Measurements from ENCODE around the gene B3GALNT2. TPM values are rescaled to one million over a fixed set of nuclear protein-coding genes. Genes with fewer than 3 reads are reported as not detected.

Gene B3GALNT2
- total RNA-seq, 1 donor, result 34.7 TPM

DNA sequence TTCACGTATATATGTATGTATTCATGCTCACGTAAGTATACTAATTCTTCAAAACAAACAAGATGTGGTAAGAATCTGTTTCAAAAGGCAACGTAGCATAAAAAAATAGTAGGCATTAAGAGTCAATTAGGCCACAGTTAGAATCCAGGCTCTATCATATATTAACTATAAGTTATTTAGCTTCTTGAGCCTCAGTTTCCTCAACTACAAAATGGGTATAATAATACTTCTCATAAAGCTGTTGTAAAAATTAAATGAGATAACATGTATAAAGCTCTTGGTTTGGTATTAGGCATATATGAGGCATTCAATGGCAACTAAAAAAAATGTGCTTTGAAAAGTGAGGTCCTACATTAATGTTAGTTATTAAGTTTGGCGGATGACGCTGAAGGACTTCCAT lies 9.2 kb downstream of the B3GALNT2 start:
- H3K79me2 ChIP-seq (ENCODE audit: insufficient read depth, low read length), result peaks cover 30% of the 10 kb centered on the region
- H3K27me3 ChIP-seq (ENCODE audit: insufficient read depth, low read length), result no peaks in the 10 kb centered on the region
- no peak overlapping the region for H3K4me3 ChIP-seq (ENCODE audit: insufficient read depth, low read length)
- no peaks in the 10 kb centered on the region for H4K20me1 ChIP-seq (ENCODE audit: insufficient read depth, low read length)
- TF ChIP-seq, protein P1, sequence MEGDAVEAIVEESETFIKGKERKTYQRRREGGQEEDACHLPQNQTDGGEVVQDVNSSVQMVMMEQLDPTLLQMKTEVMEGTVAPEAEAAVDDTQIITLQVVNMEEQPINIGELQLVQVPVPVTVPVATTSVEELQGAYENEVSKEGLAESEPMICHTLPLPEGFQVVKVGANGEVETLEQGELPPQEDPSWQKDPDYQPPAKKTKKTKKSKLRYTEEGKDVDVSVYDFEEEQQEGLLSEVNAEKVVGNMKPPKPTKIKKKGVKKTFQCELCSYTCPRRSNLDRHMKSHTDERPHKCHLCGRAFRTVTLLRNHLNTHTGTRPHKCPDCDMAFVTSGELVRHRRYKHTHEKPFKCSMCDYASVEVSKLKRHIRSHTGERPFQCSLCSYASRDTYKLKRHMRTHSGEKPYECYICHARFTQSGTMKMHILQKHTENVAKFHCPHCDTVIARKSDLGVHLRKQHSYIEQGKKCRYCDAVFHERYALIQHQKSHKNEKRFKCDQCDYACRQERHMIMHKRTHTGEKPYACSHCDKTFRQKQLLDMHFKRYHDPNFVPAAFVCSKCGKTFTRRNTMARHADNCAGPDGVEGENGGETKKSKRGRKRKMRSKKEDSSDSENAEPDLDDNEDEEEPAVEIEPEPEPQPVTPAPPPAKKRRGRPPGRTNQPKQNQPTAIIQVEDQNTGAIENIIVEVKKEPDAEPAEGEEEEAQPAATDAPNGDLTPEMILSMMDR (IDR thresholded peaks at IDR 0.05; ENCODE audit: extremely low read depth, low read depth, low read length), result no peak
- H3K36me3 ChIP-seq (ENCODE audit: insufficient read depth, low read length), result peaks cover 21% of the 10 kb centered on the region
- H3K4me2 ChIP-seq (ENCODE audit: insufficient read depth, low read length), result no peak overlapping the region
- H3K9me3 ChIP-seq (ENCODE audit: low read depth, low read length), result no peaks in the 10 kb centered on the region
- H3K27ac ChIP-seq (ENCODE audit: low read depth, low read length), result no peak overlapping the region
- no peak for DNase-seq (ENCODE audit: insufficient read length, low spot score, missing footprints)
- H2AFZ ChIP-seq (ENCODE audit: low read length), result no peak overlapping the region
- no peaks in the 10 kb centered on the region for H3K4me1 ChIP-seq (ENCODE audit: insufficient read depth, low read length)

DNA sequence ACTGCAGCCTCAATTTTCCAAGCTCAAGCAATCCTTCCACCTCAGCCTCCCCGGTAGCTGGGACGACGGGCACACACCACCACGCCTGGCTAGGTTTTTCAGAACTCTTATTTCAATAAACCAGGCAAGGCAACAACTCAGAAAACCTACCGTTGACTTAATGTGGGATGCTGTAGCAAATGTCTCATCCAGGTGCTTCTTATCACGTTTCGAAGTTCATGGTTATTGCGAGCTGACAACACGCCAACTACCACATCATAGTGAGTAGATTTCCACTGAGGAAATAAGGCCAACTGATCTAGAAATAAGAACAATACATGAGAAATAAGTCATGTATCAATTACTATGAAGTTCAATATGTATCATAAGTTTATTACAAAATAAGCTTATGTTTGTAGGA lies 9.7 kb downstream of the B3GALNT2 start:
- Histone ChIP-seq H2AFZ (ENCODE audit: low read length) (no peak overlapping the region), H3K4me3 (ENCODE audit: insufficient read depth, low read length) (no peak overlapping the region), H3K27me3 (ENCODE audit: insufficient read depth, low read length) (no peaks in the 10 kb centered on the region), H3K9me3 (ENCODE audit: low read depth, low read length) (no peaks in the 10 kb centered on the region), H3K4me2 (ENCODE audit: insufficient read depth, low read length) (no peak overlapping the region), H3K27ac (ENCODE audit: low read depth, low read length) (no peak overlapping the region), H3K36me3 (ENCODE audit: insufficient read depth, low read length) (peaks cover 21% of the 10 kb centered on the region), H3K79me2 (ENCODE audit: insufficient read depth, low read length) (peaks cover 25% of the 10 kb centered on the region), H3K4me1 (ENCODE audit: insufficient read depth, low read length) (no peaks in the 10 kb centered on the region), H4K20me1 (ENCODE audit: insufficient read depth, low read length) (no peaks in the 10 kb centered on the region)
- DNase-seq (ENCODE audit: insufficient read length, low spot score, missing footprints), result no peak
- TF ChIP-seq, protein P1 (IDR thresholded peaks at IDR 0.05; ENCODE audit: extremely low read depth, low read depth, low read length), result no peak

DNA sequence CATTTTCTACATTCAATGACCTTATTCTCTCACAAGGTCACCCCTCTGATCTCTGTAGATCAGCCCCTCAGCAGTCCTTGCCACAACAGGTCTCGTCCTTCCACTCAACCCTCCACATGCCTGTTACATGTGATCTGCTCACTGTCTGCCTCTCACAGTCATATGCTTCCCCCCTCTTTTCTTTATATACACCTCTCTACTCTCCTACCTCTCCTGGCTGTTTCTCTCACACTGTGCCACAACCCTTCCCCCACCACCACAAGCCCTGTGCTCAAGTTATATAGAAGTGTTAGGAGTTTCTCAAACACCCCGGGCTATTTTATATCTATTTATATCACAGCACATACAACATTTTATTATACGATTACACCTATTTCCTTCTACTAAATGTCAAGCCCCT lies 12.6 kb downstream of the B3GALNT2 start:
- TF ChIP-seq, protein P1 (IDR thresholded peaks at IDR 0.05; ENCODE audit: extremely low read depth, low read depth, low read length), result no peak
- H3K4me2 ChIP-seq (ENCODE audit: insufficient read depth, low read length), result no peak overlapping the region
- peaks cover 1% of the 10 kb centered on the region for H3K79me2 ChIP-seq (ENCODE audit: insufficient read depth, low read length)
- no peak overlapping the region for H3K4me3 ChIP-seq (ENCODE audit: insufficient read depth, low read length)
- no peaks in the 10 kb centered on the region for H3K9me3 ChIP-seq (ENCODE audit: low read depth, low read length)
- peaks cover 21% of the 10 kb centered on the region for H3K36me3 ChIP-seq (ENCODE audit: insufficient read depth, low read length)
- no peaks in the 10 kb centered on the region for H3K4me1 ChIP-seq (ENCODE audit: insufficient read depth, low read length)
- no peaks in the 10 kb centered on the region for H3K27me3 ChIP-seq (ENCODE audit: insufficient read depth, low read length)
- no peak for DNase-seq (ENCODE audit: insufficient read length, low spot score, missing footprints)
- H3K27ac ChIP-seq (ENCODE audit: low read depth, low read length), result no peak overlapping the region
- no peaks in the 10 kb centered on the region for H4K20me1 ChIP-seq (ENCODE audit: insufficient read depth, low read length)
- H2AFZ ChIP-seq (ENCODE audit: low read length), result no peak overlapping the region

DNA sequence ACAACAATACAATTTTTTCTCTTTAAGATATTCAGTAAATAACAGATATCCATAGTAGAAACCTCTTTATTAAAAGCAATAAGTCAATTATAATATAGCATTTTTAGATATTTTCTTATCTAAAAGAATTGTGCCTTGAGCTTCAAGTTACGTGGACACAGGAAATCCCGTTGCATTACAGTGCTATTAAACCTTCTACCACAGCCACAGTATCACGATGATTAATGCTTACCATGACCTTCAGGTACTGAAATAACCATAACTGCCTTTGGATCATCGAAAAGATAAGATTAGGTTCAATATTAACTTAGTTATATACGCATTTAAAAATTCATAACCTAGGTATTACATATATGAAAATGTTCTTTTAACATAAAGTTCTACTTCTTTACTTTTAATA lies 17.9 kb downstream of the B3GALNT2 start:
- H3K9me3 ChIP-seq (ENCODE audit: low read depth, low read length), result no peaks in the 10 kb centered on the region
- DNase-seq (ENCODE audit: insufficient read length, low spot score, missing footprints), result no peak
- H3K4me2 ChIP-seq (ENCODE audit: insufficient read depth, low read length), result no peak overlapping the region
- H3K79me2 ChIP-seq (ENCODE audit: insufficient read depth, low read length), result no peaks in the 10 kb centered on the region
- no peak overlapping the region for H3K27ac ChIP-seq (ENCODE audit: low read depth, low read length)
- H3K4me3 ChIP-seq (ENCODE audit: insufficient read depth, low read length), result no peak overlapping the region
- peaks cover 13% of the 10 kb centered on the region for H3K36me3 ChIP-seq (ENCODE audit: insufficient read depth, low read length)
- TF ChIP-seq, protein P1 (IDR thresholded peaks at IDR 0.05; ENCODE audit: extremely low read depth, low read depth, low read length), result no peak
- H3K4me1 ChIP-seq (ENCODE audit: insufficient read depth, low read length), result no peaks in the 10 kb centered on the region
- no peaks in the 10 kb centered on the region for H4K20me1 ChIP-seq (ENCODE audit: insufficient read depth, low read length)
- no peaks in the 10 kb centered on the region for H3K27me3 ChIP-seq (ENCODE audit: insufficient read depth, low read length)
- no peak overlapping the region for H2AFZ ChIP-seq (ENCODE audit: low read length)
